GM23338 (cell line): ENCODE measurements around the gene GPALPP1. TPM values are rescaled to one million over a fixed set of nuclear protein-coding genes. Genes with fewer than 3 reads are reported as not detected.

Experiments
- ATAC-seq: fragments of 200-7000 bp; cut with Tn5 transposase; 3 replicates; pipeline ENCODE4 v1.9.1; 2020
- DNase-seq: peaks from one replicate; pipeline ENCODE4 v3.0.0-alpha.2; 2015; ENCODE audit warnings: low spot score
- H2AFZ ChIP-seq: fragments of 200-600 bp; sonication (generic); 2 replicates; pipeline ENCODE4 v1.8.0; 2016; ENCODE audit warnings: antibody characterized with exemption, mild to moderate bottlenecking, moderate library complexity
- H3F3A ChIP-seq: fragments of 200-600 bp; sonication (generic); replicated peaks from 2 replicates; pipeline ENCODE4 v1.8.0; 2017; ENCODE audit warnings: antibody characterized with exemption, mixed run types, low read depth
- H3K27ac ChIP-seq: fragments of 200-600 bp; sonication (generic); 2 replicates; pipeline ENCODE4 v1.6.1; 2016; ENCODE audit warnings: low read depth
- H3K27me3 ChIP-seq: fragments of 200-600 bp; sonication (generic); 2 replicates; pipeline ENCODE4 v1.8.0; 2016; ENCODE audit warnings: mild to moderate bottlenecking, mixed run types, moderate library complexity; ENCODE audit not compliant: insufficient read depth
- H3K36me3 ChIP-seq: fragments of 200-600 bp; sonication (generic); 2 replicates; pipeline ENCODE4 v1.8.0; 2016; ENCODE audit warnings: mild to moderate bottlenecking; ENCODE audit not compliant: insufficient read depth
- H3K4me1 ChIP-seq: fragments of 200-600 bp; sonication (generic); 2 replicates; pipeline ENCODE4 v1.8.0; 2016; ENCODE audit warnings: mild to moderate bottlenecking, moderate library complexity; ENCODE audit not compliant: insufficient read depth
- H3K4me2 ChIP-seq: fragments of 200-600 bp; sonication (generic); 2 replicates; pipeline ENCODE4 v1.7.1; 2017; ENCODE audit warnings: mixed run types
- H3K4me3 ChIP-seq: fragments of 200-600 bp; sonication (generic); 2 replicates; pipeline ENCODE4 v1.6.1; 2016; ENCODE audit warnings: mixed run types
- H3K79me2 ChIP-seq: fragments of 200-600 bp; sonication (generic); replicated peaks from 2 replicates; pipeline ENCODE4 v1.8.0; 2017; ENCODE audit warnings: mild to moderate bottlenecking; ENCODE audit not compliant: insufficient read depth
- H3K9me2 ChIP-seq: fragments of 200-600 bp; sonication (generic); 2 replicates; pipeline ENCODE4 v1.8.0; 2017; ENCODE audit not compliant: insufficient read depth
- H4K20me1 ChIP-seq: fragments of 200-600 bp; sonication (generic); replicated peaks from 2 replicates; pipeline ENCODE4 v1.8.0; 2017; ENCODE audit warnings: mild to moderate bottlenecking; ENCODE audit not compliant: insufficient read depth
- H3K27ac Mint-ChIP-seq: 2 replicates; pipeline ENCODE4 v1.8.0; 2020; ENCODE audit warnings: inconsistent platforms, mild to moderate bottlenecking, moderate library complexity, mixed read lengths
- H3K27me3 Mint-ChIP-seq: 3 replicates; pipeline ENCODE4 v1.8.0; 2022; ENCODE audit warnings: low read depth, mild to moderate bottlenecking, moderate library complexity, mixed read lengths, inconsistent platforms; ENCODE audit not compliant: insufficient read depth, poor library complexity
- H3K36me3 Mint-ChIP-seq: 3 replicates; pipeline ENCODE4 v1.8.0; 2021; ENCODE audit warnings: low read depth, mild to moderate bottlenecking, inconsistent platforms, moderate library complexity, mixed read lengths
- H3K4me1 Mint-ChIP-seq: 3 replicates; pipeline ENCODE4 v1.8.0; 2020; ENCODE audit warnings: mild to moderate bottlenecking, inconsistent platforms, mixed read lengths
- H3K4me3 Mint-ChIP-seq: 3 replicates; pipeline ENCODE4 v1.8.0; 2021; ENCODE audit warnings: moderate library complexity, mild to moderate bottlenecking, inconsistent platforms, mixed read lengths
- H3K9me3 Mint-ChIP-seq: 3 replicates; pipeline ENCODE4 v1.8.0; 2020; ENCODE audit warnings: moderate library complexity, mild to moderate bottlenecking, inconsistent platforms, mixed read lengths
- CREB1 ChIP-seq: fragments of 250-450 bp; sonication (Bioruptor Pico); IDR thresholded peaks from 2 replicates; pipeline ENCODE4 v1.5.0; 2020; ENCODE audit warnings: low read depth, mild to moderate bottlenecking, moderate library complexity
- EZH2 ChIP-seq: fragments of 200-600 bp; sonication (generic); IDR thresholded peaks from one replicate; pipeline ENCODE4 v1.8.0; 2017; ENCODE audit warnings: antibody characterized with exemption, mild to moderate bottlenecking, low read depth; ENCODE audit not compliant: unreplicated experiment
- JUNB ChIP-seq: IDR thresholded peaks from one replicate; pipeline ENCODE4 v1.6.1; 2016; ENCODE audit warnings: antibody characterized with exemption; ENCODE audit not compliant: unreplicated experiment
- NANOG ChIP-seq: IDR thresholded peaks from 2 replicates; pipeline ENCODE4 v1.6.1; 2016; ENCODE audit warnings: antibody characterized with exemption, borderline replicate concordance
- REST ChIP-seq: IDR thresholded peaks from one replicate; pipeline ENCODE4 v1.6.1; 2018; ENCODE audit warnings: antibody characterized with exemption; ENCODE audit not compliant: unreplicated experiment
- ZNF331 ChIP-seq: fragments of 250-450 bp; sonication (Bioruptor Pico); IDR thresholded peaks from 2 replicates; pipeline ENCODE4 v1.5.0; 2020; ENCODE audit warnings: low read depth, mild to moderate bottlenecking, moderate library complexity
- polyA plus RNA-seq: library from polyadenylated mRNA; unstranded; fragments of >200 nt; fragmentation: Nextera tagmentation; extraction: Ambion mirVana; gene quantifications from 2 replicates; pipeline ENCODE4 v1.2.1, GENCODE V29; 2016
- total RNA-seq: library from RNA; depleted of rRNA; stranded (reverse); fragments of >200 nt; shearing (Covaris generic); gene quantifications from 2 replicates; pipeline ENCODE4 v1.2.3, GENCODE V29; 2014
- TF ChIP-seq, protein P1 (sequence below): fragments of 250-450 bp; sonication (Bioruptor Pico); IDR thresholded peaks from 2 replicates; pipeline ENCODE4 v1.5.0; 2020; ENCODE audit warnings: mild to moderate bottlenecking, moderate library complexity
- TF ChIP-seq, protein P2 (sequence below), 2 experiments: fragments of 200-600 bp in 1 of 2; sonication (generic) in 1 of 2; conservative IDR thresholded peaks; 2 replicates each; pipeline versions ENCODE4 v1.5.1 to v1.6.1; 2016 to 2017; ENCODE audit warnings: antibody characterized with exemption in 2 of 2, low read depth in 2 of 2, mild to moderate bottlenecking in 2 of 2, moderate library complexity in 1 of 2

The GPALPP1 gene
- total and polyA plus RNA-seq, 2 experiments from 2014 or later, result 31.3 to 35.8 TPM

DNA sequence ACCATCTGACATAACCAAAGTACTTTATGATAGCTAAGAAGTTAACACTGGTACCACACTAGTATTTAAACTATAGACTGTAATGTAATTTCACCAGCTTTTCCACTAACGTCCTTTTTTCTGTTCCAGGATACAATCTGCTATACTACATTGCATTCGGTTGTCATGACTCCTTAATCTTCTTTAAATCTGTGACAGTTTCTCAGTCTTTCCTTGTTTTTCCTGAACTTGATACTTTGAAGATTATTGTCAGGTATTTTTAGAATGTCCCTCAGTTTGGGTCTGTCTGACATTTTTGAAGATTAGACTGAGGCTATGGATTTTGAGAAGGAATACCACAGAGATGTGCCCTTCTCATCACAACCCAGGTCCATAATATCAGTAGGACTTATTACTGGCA, 36.7 kb upstream of the GPALPP1 start:
- H3K9me2 ChIP-seq, result no peaks in the 10 kb centered on the region
- no peak overlapping the region for H3K27ac ChIP-seq
- no peaks in the 10 kb centered on the region for H3K36me3 ChIP-seq
- ATAC-seq (no peak), DNase-seq (no peak)
- no peak overlapping the region for H2AFZ ChIP-seq
- Mint-ChIP-seq H3K9me3 (no peaks in the 10 kb centered on the region), H3K36me3 (peaks cover 7% of the 10 kb centered on the region; the same call in 2 of the 3 replicates), H3K4me3 (no peak overlapping the region), H3K27ac (no peak overlapping the region), H3K27me3 (peaks cover 4% of the 10 kb centered on the region), H3K4me1 (no peaks in the 10 kb centered on the region)
- H3K4me3 ChIP-seq, result no peak overlapping the region
- no peaks in the 10 kb centered on the region for H3K4me1 ChIP-seq
- no peak overlapping the region for H3K4me2 ChIP-seq
- peaks cover 3% of the 10 kb centered on the region; the same call in 1 of the 2 replicates for H3K79me2 ChIP-seq
- 0 out of 2 replicates have a peak, but pooled peaks cover under 1% of the 10 kb centered on the region for H4K20me1 ChIP-seq
- no peaks in the 10 kb centered on the region for H3F3A ChIP-seq
- no peaks in the 10 kb centered on the region for H3K27me3 ChIP-seq
- no peak for TF ChIP-seq EZH2
- no peak for TF ChIP-seq JUNB
- TF ChIP-seq, protein P1, sequence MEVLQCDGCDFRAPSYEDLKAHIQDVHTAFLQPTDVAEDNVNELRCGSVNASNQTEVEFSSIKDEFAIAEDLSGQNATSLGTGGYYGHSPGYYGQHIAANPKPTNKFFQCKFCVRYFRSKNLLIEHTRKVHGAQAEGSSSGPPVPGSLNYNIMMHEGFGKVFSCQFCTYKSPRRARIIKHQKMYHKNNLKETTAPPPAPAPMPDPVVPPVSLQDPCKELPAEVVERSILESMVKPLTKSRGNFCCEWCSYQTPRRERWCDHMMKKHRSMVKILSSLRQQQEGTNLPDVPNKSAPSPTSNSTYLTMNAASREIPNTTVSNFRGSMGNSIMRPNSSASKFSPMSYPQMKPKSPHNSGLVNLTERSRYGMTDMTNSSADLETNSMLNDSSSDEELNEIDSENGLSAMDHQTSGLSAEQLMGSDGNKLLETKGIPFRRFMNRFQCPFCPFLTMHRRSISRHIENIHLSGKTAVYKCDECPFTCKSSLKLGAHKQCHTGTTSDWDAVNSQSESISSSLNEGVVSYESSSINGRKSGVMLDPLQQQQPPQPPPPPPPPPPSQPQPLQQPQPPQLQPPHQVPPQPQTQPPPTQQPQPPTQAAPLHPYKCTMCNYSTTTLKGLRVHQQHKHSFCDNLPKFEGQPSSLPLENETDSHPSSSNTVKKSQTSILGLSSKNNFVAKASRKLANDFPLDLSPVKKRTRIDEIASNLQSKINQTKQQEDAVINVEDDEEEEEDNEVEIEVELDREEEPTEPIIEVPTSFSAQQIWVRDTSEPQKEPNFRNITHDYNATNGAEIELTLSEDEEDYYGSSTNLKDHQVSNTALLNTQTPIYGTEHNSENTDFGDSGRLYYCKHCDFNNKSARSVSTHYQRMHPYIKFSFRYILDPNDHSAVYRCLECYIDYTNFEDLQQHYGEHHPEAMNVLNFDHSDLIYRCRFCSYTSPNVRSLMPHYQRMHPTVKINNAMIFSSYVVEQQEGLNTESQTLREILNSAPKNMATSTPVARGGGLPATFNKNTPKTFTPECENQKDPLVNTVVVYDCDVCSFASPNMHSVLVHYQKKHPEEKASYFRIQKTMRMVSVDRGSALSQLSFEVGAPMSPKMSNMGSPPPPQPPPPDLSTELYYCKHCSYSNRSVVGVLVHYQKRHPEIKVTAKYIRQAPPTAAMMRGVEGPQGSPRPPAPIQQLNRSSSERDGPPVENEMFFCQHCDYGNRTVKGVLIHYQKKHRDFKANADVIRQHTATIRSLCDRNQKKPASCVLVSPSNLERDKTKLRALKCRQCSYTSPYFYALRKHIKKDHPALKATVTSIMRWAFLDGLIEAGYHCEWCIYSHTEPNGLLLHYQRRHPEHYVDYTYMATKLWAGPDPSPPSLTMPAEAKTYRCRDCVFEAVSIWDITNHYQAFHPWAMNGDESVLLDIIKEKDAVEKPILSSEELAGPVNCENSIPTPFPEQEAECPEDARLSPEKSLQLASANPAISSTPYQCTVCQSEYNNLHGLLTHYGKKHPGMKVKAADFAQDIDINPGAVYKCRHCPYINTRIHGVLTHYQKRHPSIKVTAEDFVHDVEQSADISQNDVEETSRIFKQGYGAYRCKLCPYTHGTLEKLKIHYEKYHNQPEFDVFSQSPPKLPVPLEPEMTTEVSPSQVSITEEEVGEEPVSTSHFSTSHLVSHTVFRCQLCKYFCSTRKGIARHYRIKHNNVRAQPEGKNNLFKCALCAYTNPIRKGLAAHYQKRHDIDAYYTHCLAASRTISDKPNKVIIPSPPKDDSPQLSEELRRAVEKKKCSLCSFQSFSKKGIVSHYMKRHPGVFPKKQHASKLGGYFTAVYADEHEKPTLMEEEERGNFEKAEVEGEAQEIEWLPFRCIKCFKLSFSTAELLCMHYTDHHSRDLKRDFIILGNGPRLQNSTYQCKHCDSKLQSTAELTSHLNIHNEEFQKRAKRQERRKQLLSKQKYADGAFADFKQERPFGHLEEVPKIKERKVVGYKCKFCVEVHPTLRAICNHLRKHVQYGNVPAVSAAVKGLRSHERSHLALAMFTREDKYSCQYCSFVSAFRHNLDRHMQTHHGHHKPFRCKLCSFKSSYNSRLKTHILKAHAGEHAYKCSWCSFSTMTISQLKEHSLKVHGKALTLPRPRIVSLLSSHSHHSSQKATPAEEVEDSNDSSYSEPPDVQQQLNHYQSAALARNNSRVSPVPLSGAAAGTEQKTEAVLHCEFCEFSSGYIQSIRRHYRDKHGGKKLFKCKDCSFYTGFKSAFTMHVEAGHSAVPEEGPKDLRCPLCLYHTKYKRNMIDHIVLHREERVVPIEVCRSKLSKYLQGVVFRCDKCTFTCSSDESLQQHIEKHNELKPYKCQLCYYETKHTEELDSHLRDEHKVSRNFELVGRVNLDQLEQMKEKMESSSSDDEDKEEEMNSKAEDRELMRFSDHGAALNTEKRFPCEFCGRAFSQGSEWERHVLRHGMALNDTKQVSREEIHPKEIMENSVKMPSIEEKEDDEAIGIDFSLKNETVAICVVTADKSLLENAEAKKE (CRISPR knock-in tag), result no peak
- TF ChIP-seq REST, result no peak
- TF ChIP-seq, protein P2, sequence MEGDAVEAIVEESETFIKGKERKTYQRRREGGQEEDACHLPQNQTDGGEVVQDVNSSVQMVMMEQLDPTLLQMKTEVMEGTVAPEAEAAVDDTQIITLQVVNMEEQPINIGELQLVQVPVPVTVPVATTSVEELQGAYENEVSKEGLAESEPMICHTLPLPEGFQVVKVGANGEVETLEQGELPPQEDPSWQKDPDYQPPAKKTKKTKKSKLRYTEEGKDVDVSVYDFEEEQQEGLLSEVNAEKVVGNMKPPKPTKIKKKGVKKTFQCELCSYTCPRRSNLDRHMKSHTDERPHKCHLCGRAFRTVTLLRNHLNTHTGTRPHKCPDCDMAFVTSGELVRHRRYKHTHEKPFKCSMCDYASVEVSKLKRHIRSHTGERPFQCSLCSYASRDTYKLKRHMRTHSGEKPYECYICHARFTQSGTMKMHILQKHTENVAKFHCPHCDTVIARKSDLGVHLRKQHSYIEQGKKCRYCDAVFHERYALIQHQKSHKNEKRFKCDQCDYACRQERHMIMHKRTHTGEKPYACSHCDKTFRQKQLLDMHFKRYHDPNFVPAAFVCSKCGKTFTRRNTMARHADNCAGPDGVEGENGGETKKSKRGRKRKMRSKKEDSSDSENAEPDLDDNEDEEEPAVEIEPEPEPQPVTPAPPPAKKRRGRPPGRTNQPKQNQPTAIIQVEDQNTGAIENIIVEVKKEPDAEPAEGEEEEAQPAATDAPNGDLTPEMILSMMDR (conservative IDR thresholded peaks at IDR 0.05; ENCODE audit: low read depth in 2 of 2), result no peak
- TF ChIP-seq ZNF331 (CRISPR knock-in tag), result no peak
- TF ChIP-seq CREB1, result no peak
- TF ChIP-seq NANOG, result no peak
